Naive thymus-derived CD4-positive, alpha-beta T cell (primary cell): ENCODE data around the gene HYI. TPM values are rescaled to one million over a fixed set of nuclear protein-coding genes. Genes with fewer than 3 reads are reported as not detected.

Experiments used
- ATAC-seq: fragments of 150-1000 bp; cut with Tn5 transposase; 2 replicates; pipeline ENCODE4 v1.10.0; 2021; ENCODE audit warnings: mild to moderate bottlenecking, moderate library complexity
- CTCF ChIA-PET: fragments of 350-600 bp; sonication (Branson Sonifier 250); formaldehyde crosslinking; loops from one replicate; lab custom pipeline; 2021; ENCODE audit warnings: antibody characterized with exemption; lab: Charles Lee
- POLR2A ChIA-PET: fragments of 350-600 bp; sonication (Branson Sonifier 250); formaldehyde crosslinking; loops from one replicate; lab custom pipeline; 2021; ENCODE audit warnings: antibody characterized with exemption, inconsistent platforms; lab: Charles Lee
- DNase-seq, 9 donors: peaks; one replicate each; pipeline versions ENCODE4 v3.0.0 to v3.0.0-alpha.2; 2020 to 2022; ENCODE audit warnings: mixed read lengths in 1 of 9
- H3K27ac ChIP-seq: one replicate; pipeline ENCODE4 v1.7.0; 2013; ENCODE audit warnings: mild to moderate bottlenecking, low read depth, low read length, moderate library complexity
- H3K27me3 ChIP-seq, 2 donors: one replicate each; pipeline ENCODE4 v1.7.0; 2013; ENCODE audit warnings: low read length in 2 of 2, mild to moderate bottlenecking in 2 of 2, moderate library complexity in 2 of 2; ENCODE audit not compliant: control insufficient read depth in 2 of 2, insufficient read depth in 2 of 2
- H3K36me3 ChIP-seq, 3 experiments: 1 replicate in 2 of 3; 2 replicates in 1 of 3; pipeline ENCODE4 v1.7.0; 2013; ENCODE audit warnings: low read length in 3 of 3, mild to moderate bottlenecking in 3 of 3, moderate library complexity in 1 of 3; ENCODE audit not compliant: insufficient read depth in 3 of 3, control insufficient read depth in 2 of 3
- H3K4me1 ChIP-seq, 2 donors: one replicate each; pipeline ENCODE4 v1.7.0; 2013; ENCODE audit warnings: low read length in 2 of 2, mild to moderate bottlenecking in 2 of 2, moderate library complexity in 1 of 2; ENCODE audit not compliant: control insufficient read depth in 2 of 2, insufficient read depth in 2 of 2
- H3K4me3 ChIP-seq: 2 replicates; pipeline ENCODE4 v1.7.0; 2013; ENCODE audit warnings: mild to moderate bottlenecking, low read length
- H3K9me3 ChIP-seq, 3 experiments: 1 replicate in 2 of 3; 2 replicates in 1 of 3; pipeline ENCODE4 v1.7.0; 2013; ENCODE audit warnings: low read length in 3 of 3; ENCODE audit not compliant: control insufficient read depth in 2 of 3
- H3K27ac Mint-ChIP-seq, 9 donors: one replicate each; pipeline ENCODE4 v1.8.0; 2020 to 2022; ENCODE audit warnings: mixed read lengths in 9 of 9, mild to moderate bottlenecking in 8 of 9, moderate library complexity in 5 of 9, inconsistent platforms in 2 of 9
- H3K27me3 Mint-ChIP-seq, 5 donors: one replicate each; pipeline ENCODE4 v1.8.0; 2021 to 2022; ENCODE audit warnings: mixed read lengths in 5 of 5, mild to moderate bottlenecking in 1 of 5
- H3K36me3 Mint-ChIP-seq, 5 donors: one replicate each; pipeline ENCODE4 v1.8.0; 2020 to 2022; ENCODE audit warnings: mixed read lengths in 5 of 5, mild to moderate bottlenecking in 3 of 5, inconsistent platforms in 1 of 5
- H3K4me1 Mint-ChIP-seq, 7 donors: one replicate each; pipeline ENCODE4 v1.8.0; 2020 to 2022; ENCODE audit warnings: mixed read lengths in 7 of 7, mild to moderate bottlenecking in 3 of 7, inconsistent platforms in 1 of 7
- H3K4me3 Mint-ChIP-seq, 10 donors: one replicate each; pipeline ENCODE4 v1.8.0; 2020 to 2022; ENCODE audit warnings: mild to moderate bottlenecking in 10 of 10, mixed read lengths in 10 of 10, moderate library complexity in 6 of 10, inconsistent platforms in 2 of 10
- H3K9me3 Mint-ChIP-seq, 11 donors: one replicate each; pipeline ENCODE4 v1.8.0; 2020 to 2022; ENCODE audit warnings: mixed read lengths in 11 of 11, mild to moderate bottlenecking in 4 of 11, inconsistent platforms in 1 of 11, moderate library complexity in 1 of 11
- intact Hi-C, 2 donors: fragments of 100-400 bp; cut with micrococcal nuclease; formaldehyde crosslinking; loops; one replicate each; pipeline ENCODE4 v1.15.1; 2023
- polyA plus RNA-seq, 2 donors: library from polyadenylated mRNA; unstranded; fragments of 300-500 nt; fragmentation: Illumina TruSeq; gene quantifications; one replicate each; pipeline ENCODE4 v1.2.3, GENCODE V29; 2021
- total RNA-seq, 6 experiments: library from RNA in 5 of 6; stranded (reverse) in 5 of 6; gene quantifications; 1 replicate in 5 of 6; 2 replicates in 1 of 6; pipeline ENCODE4 v1.2.3 and lab custom pipeline; 2021 to 2026

HYI gene
- total and polyA plus RNA-seq, 7 experiments from 2014 or later: 4.4 to 29.3 (median 22.3) TPM

- Histone ChIP-seq H3K36me3 (peaks cover 12 to 94% (median 22%) of the 10 kb centered on the region in 3 experiments), H3K4me3 (no peak overlapping the region), H3K9me3 (no peaks in the 10 kb centered on the region), H3K4me1 (no peaks in the 10 kb centered on the region), H3K27me3 (no peaks in the 10 kb centered on the region), H3K27ac (no peak overlapping the region)
- no peak for DNase-seq
- ChIA-PET POLR2A (no interaction called here), CTCF (interaction anchor here (0.6 kb wide), 1 partner anchor 405 kb away, joined by 3 read pairs; no protein-coding TSS in a partner anchor)
- Mint-ChIP-seq H3K9me3 (no peaks in the 10 kb centered on the region), H3K36me3 (peaks cover 3 to 64% (median 11%) of the 10 kb centered on the region in 5 donors), H3K27ac (peak overlapping the region in 1 of 9 donors; percentile 38), H3K4me1 (peaks cover 0 to 7% (median 0%) of the 10 kb centered on the region in 7 donors), H3K4me3 (no peak overlapping the region), H3K27me3 (no peaks in the 10 kb centered on the region)
- intact Hi-C loops: no loop called here
- no peak for ATAC-seq
These were observed 21.4 kb downstream of the HYI start for GRCh38 chr1:43432171-43432860.

- CTCF ChIA-PET: interaction anchor here (0.6 kb wide), 1 partner anchor 405 kb away, joined by 3 read pairs; no protein-coding TSS in a partner anchor
- no peaks in the 10 kb centered on the region for H3K27me3 Mint-ChIP-seq
- H3K27ac ChIP-seq: no peak overlapping the region
- peaks cover 12 to 95% (median 22%) of the 10 kb centered on the region in 3 experiments for H3K36me3 ChIP-seq
- no peaks in the 10 kb centered on the region for H3K27me3 ChIP-seq
- H3K27ac Mint-ChIP-seq: peak overlapping the region in 4 of 9 donors; percentile 2 to 38 (median 14)
- H3K9me3 Mint-ChIP-seq: no peaks in the 10 kb centered on the region
- no peaks in the 10 kb centered on the region for H3K9me3 ChIP-seq
- ATAC-seq (no peak), DNase-seq (no peak)
- no peak overlapping the region for H3K4me3 Mint-ChIP-seq
- intact Hi-C loops: no loop called here
- peaks cover 6 to 70% (median 16%) of the 10 kb centered on the region in 5 donors for H3K36me3 Mint-ChIP-seq
- POLR2A ChIA-PET: no interaction called here
- H3K4me1 ChIP-seq: no peaks in the 10 kb centered on the region
- peaks cover 0 to 7% (median 0%) of the 10 kb centered on the region in 7 donors for H3K4me1 Mint-ChIP-seq
- no peak overlapping the region for H3K4me3 ChIP-seq
These were observed 22.1 kb downstream of the HYI start for GRCh38 chr1:43431676-43432075.

- no peaks in the 10 kb centered on the region for H3K4me1 ChIP-seq
- Mint-ChIP-seq H3K9me3 (no peaks in the 10 kb centered on the region), H3K36me3 (peaks cover 9 to 72% (median 16%) of the 10 kb centered on the region in 5 donors), H3K27me3 (no peaks in the 10 kb centered on the region), H3K27ac (peak overlapping the region in 1 of 9 donors; percentile 80), H3K4me3 (no peak overlapping the region), H3K4me1 (peaks cover 0 to 7% (median 0%) of the 10 kb centered on the region in 7 donors)
- ATAC-seq (no peak), DNase-seq (no peak)
- CTCF ChIA-PET: no interaction called here
- no peak overlapping the region for H3K27ac ChIP-seq
- peaks cover 12 to 99% (median 27%) of the 10 kb centered on the region in 3 experiments for H3K36me3 ChIP-seq
- H3K4me3 ChIP-seq: no peak overlapping the region
- intact Hi-C loops: no loop called here
- POLR2A ChIA-PET: no interaction called here
- H3K9me3 ChIP-seq: no peaks in the 10 kb centered on the region
- no peaks in the 10 kb centered on the region for H3K27me3 ChIP-seq
These were observed 22.9 kb downstream of the HYI start for GRCh38 chr1:43430831-43431230.

DNA sequence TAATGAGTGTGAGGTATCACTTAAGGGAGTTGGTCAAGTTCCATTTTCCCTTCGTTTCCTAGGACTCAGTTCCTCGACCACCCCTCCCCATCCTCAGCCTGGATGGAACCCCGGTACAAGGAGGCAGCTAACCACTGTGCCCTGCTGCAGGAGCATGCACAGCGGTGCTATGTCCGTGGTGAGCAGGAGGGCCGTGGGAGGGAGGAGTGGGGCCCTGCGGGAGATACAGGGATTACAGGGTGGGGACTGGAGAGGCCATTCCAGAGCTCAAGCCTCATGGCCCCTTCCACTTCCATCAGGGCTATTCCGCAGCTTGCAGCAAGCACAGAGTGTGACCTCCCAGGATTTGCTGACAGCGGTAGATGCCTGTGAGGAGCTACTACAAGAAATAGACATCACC lies 25.8 kb downstream of the HYI start:
- Mint-ChIP-seq H3K27ac (no peak overlapping the region), H3K4me1 (peaks cover 0 to 7% (median 0%) of the 10 kb centered on the region in 7 donors), H3K4me3 (no peak overlapping the region), H3K27me3 (no peaks in the 10 kb centered on the region), H3K9me3 (no peaks in the 10 kb centered on the region), H3K36me3 (peaks cover 9 to 54% (median 23%) of the 10 kb centered on the region in 5 donors)
- H3K36me3 ChIP-seq: peaks cover 9 to 100% (median 32%) of the 10 kb centered on the region in 3 experiments
- no peak for DNase-seq
- no peak for ATAC-seq
- no peak overlapping the region for H3K4me3 ChIP-seq
- H3K27ac ChIP-seq: no peak overlapping the region
- no peaks in the 10 kb centered on the region for H3K27me3 ChIP-seq
- intact Hi-C loops: no loop called here
- CTCF ChIA-PET: no interaction called here
- POLR2A ChIA-PET: interaction anchor here (0.7 kb wide), 1 partner anchor 515 kb away, joined by 3 read pairs; no protein-coding TSS in a partner anchor
- H3K4me1 ChIP-seq: no peaks in the 10 kb centered on the region
- H3K9me3 ChIP-seq: no peaks in the 10 kb centered on the region

- ChIA-PET POLR2A (interaction anchor here (0.7 kb wide), 1 partner anchor 516 kb away, joined by 3 read pairs; no protein-coding TSS in a partner anchor), CTCF (no interaction called here)
- DNase-seq (no peak), ATAC-seq (no peak)
- Mint-ChIP-seq H3K36me3 (peaks cover 9 to 54% (median 27%) of the 10 kb centered on the region in 5 donors), H3K27ac (no peak overlapping the region), H3K4me3 (no peak overlapping the region), H3K9me3 (no peaks in the 10 kb centered on the region), H3K27me3 (no peaks in the 10 kb centered on the region), H3K4me1 (peaks cover 0 to 7% (median 0%) of the 10 kb centered on the region in 7 donors)
- Histone ChIP-seq H3K9me3 (no peaks in the 10 kb centered on the region), H3K4me1 (no peaks in the 10 kb centered on the region), H3K27me3 (no peaks in the 10 kb centered on the region), H3K36me3 (peaks cover 9 to 99% (median 32%) of the 10 kb centered on the region in 3 experiments), H3K4me3 (no peak overlapping the region), H3K27ac (no peak overlapping the region)
- intact Hi-C loops: no loop called here
These were observed 26.2 kb downstream of the HYI start for GRCh38 chr1:43427524-43427923.

GRCh38 chr1:43426221-43426620 lies 27.5 kb downstream of the HYI start:
- ChIA-PET CTCF (no interaction called here), POLR2A (no interaction called here)
- intact Hi-C loops: no loop called here
- no peak for DNase-seq
- Mint-ChIP-seq H3K4me3 (no peak overlapping the region), H3K27ac (peak overlapping the region in 2 of 9 donors; percentile 65 to 78), H3K9me3 (no peaks in the 10 kb centered on the region), H3K4me1 (peaks cover 0 to 7% (median 0%) of the 10 kb centered on the region in 7 donors), H3K36me3 (peaks cover 10 to 49% (median 24%) of the 10 kb centered on the region in 5 donors), H3K27me3 (no peaks in the 10 kb centered on the region)
- H3K36me3 ChIP-seq: peaks cover 5 to 98% (median 24%) of the 10 kb centered on the region in 3 experiments
- no peak overlapping the region for H3K27ac ChIP-seq
- no peaks in the 10 kb centered on the region for H3K4me1 ChIP-seq
- no peaks in the 10 kb centered on the region for H3K27me3 ChIP-seq
- H3K9me3 ChIP-seq: no peaks in the 10 kb centered on the region
- no peak for ATAC-seq
- H3K4me3 ChIP-seq: no peak overlapping the region
